GM21390 (cell line): ENCODE measurements around the gene TBC1D32.
"Not testable (repeated sequence)": the region's sequence is repeated elsewhere in the genome, so short reads cannot be mapped to it uniquely, and the experiment has no call there.

Experiments
- ATAC-seq: cut with Tn5 transposase; IDR thresholded peaks from one replicate; pipeline ENCODE4 v1.9.1; 2021; ENCODE audit not compliant: unreplicated experiment

The TBC1D32 gene

GRCh38 chr6:121321282-121321681 lies 13.0 kb downstream of the TBC1D32 start:
- no peak for ATAC-seq

GRCh38 chr6:121319603-121320002 lies 14.7 kb downstream of the TBC1D32 start:
- ATAC-seq: no peak

GRCh38 chr6:121319112-121319553 lies 15.1 kb downstream of the TBC1D32 start:
- ATAC-seq: no peak

GRCh38 chr6:121314381-121315112 lies 19.7 kb downstream of the TBC1D32 start:
- ATAC-seq: no peak

GRCh38 chr6:121311814-121312213 lies 22.5 kb downstream of the TBC1D32 start:
- ATAC-seq: not testable (repeated sequence)

GRCh38 chr6:121310495-121310894 lies 23.8 kb downstream of the TBC1D32 start:
- ATAC-seq: no peak

- ATAC-seq: no peak
These were observed 24.4 kb downstream of the TBC1D32 start for GRCh38 chr6:121309768-121310469.

- ATAC-seq: peak; percentile 78
These were observed 28.2 kb downstream of the TBC1D32 start for GRCh38 chr6:121305957-121306607.

- ATAC-seq: peak; percentile 88
These were observed 31.4 kb downstream of the TBC1D32 start for GRCh38 chr6:121302882-121303281.

GRCh38 chr6:121301156-121301555 lies 33.1 kb downstream of the TBC1D32 start:
- ATAC-seq: not testable (repeated sequence)

- no peak for ATAC-seq
These were observed 36.6 kb downstream of the TBC1D32 start for GRCh38 chr6:121297694-121298093.

GRCh38 chr6:121285041-121285440 lies 49.2 kb downstream of the TBC1D32 start:
- no peak for ATAC-seq

- no peak for ATAC-seq
These were observed 59.5 kb downstream of the TBC1D32 start for GRCh38 chr6:121274666-121275295.

GRCh38 chr6:121263742-121264141 lies 70.5 kb downstream of the TBC1D32 start:
- ATAC-seq: no peak

- ATAC-seq: no peak
These were observed 73.6 kb downstream of the TBC1D32 start for GRCh38 chr6:121260651-121261102.

- ATAC-seq: peak; percentile 48
These were observed 86.9 kb downstream of the TBC1D32 start for GRCh38 chr6:121247386-121247785.

- no peak for ATAC-seq
These were observed 91.9 kb downstream of the TBC1D32 start for GRCh38 chr6:121242386-121242785.

GRCh38 chr6:121237859-121238258 lies 96.4 kb downstream of the TBC1D32 start:
- ATAC-seq: no peak

GRCh38 chr6:121236984-121237383 lies 97.3 kb downstream of the TBC1D32 start:
- no peak for ATAC-seq

GRCh38 chr6:121235386-121235785 lies 98.9 kb downstream of the TBC1D32 start:
- no peak for ATAC-seq

GRCh38 chr6:121223930-121224329 lies 110.3 kb downstream of the TBC1D32 start:
- no peak for ATAC-seq
